DND-41 (cell line): ENCODE results near the gene ZMIZ1.

Experiments
- ATAC-seq: fragments of 200-7000 bp; cut with Tn5 transposase; 3 replicates; pipeline ENCODE4 v1.9.1; 2021; ENCODE audit warnings: low read depth; ENCODE audit not compliant: insufficient read depth
- DNase-seq: peaks from one replicate; pipeline ENCODE4 v3.0.0-alpha.2; 2020
- H2AFZ ChIP-seq: 2 replicates; pipeline ENCODE4 v1.6.0; 2012; ENCODE audit warnings: low read depth, low read length
- H3K27ac ChIP-seq: 2 replicates; pipeline ENCODE4 v1.5.1; 2012; ENCODE audit warnings: low read length, inconsistent platforms
- H3K27me3 ChIP-seq: fragments of 200-600 bp; sonication (generic); 2 replicates; pipeline ENCODE4 v1.6.0; 2012; ENCODE audit warnings: low read length, mild to moderate bottlenecking, inconsistent platforms; ENCODE audit not compliant: insufficient read depth, poor library complexity
- H3K36me3 ChIP-seq: 2 replicates; pipeline ENCODE4 v1.5.1; 2012; ENCODE audit warnings: low read length, inconsistent platforms; ENCODE audit not compliant: insufficient read depth
- H3K4me1 ChIP-seq: 2 replicates; pipeline ENCODE4 v1.5.1; 2012; ENCODE audit warnings: mild to moderate bottlenecking, low read length; ENCODE audit not compliant: insufficient read depth
- H3K4me2 ChIP-seq: 2 replicates; pipeline ENCODE4 v1.6.0; 2012; ENCODE audit warnings: mild to moderate bottlenecking, moderate library complexity, low read length, inconsistent platforms; ENCODE audit not compliant: insufficient read depth
- H3K4me3 ChIP-seq, 2 experiments: fragments of 200-600 bp in 1 of 2; shearing (Covaris generic) in 1 of 2; 2 replicates each; pipeline ENCODE4 v1.5.1; 2012 to 2016; ENCODE audit warnings: inconsistent platforms in 2 of 2, low read length in 2 of 2, mild to moderate bottlenecking in 2 of 2, low read depth in 1 of 2, moderate library complexity in 1 of 2
- H3K79me2 ChIP-seq: 2 replicates; pipeline ENCODE4 v1.6.0; 2012; ENCODE audit warnings: low read length, inconsistent platforms; ENCODE audit not compliant: insufficient read depth
- H3K9ac ChIP-seq: 2 replicates; pipeline ENCODE4 v1.6.0; 2012; ENCODE audit warnings: low read depth, mild to moderate bottlenecking, inconsistent platforms, low read length, moderate library complexity
- H3K9me3 ChIP-seq: 2 replicates; pipeline ENCODE4 v1.5.1; 2012; ENCODE audit warnings: low read length, moderate library complexity, mild to moderate bottlenecking, inconsistent platforms; ENCODE audit not compliant: insufficient read depth, severe bottlenecking
- H4K20me1 ChIP-seq: 2 replicates; pipeline ENCODE4 v1.6.0; 2012; ENCODE audit warnings: low read length; ENCODE audit not compliant: insufficient read depth
- EZH2 ChIP-seq: IDR thresholded peaks from 3 replicates; pipeline ENCODE4 v1.6.1; 2012; ENCODE audit warnings: borderline replicate concordance, low read depth, mild to moderate bottlenecking, moderate library complexity, low read length, inconsistent platforms; ENCODE audit not compliant: severe bottlenecking
- TF ChIP-seq, protein P1 (sequence below): IDR thresholded peaks from 2 replicates; pipeline ENCODE4 v1.5.1; 2012; ENCODE audit warnings: borderline replicate concordance, low read length, moderate library complexity, mild to moderate bottlenecking; ENCODE audit not compliant: poor library complexity, severe bottlenecking; ENCODE audit errors: extremely low read depth

ZMIZ1 gene

GRCh38 chr10:79070606-79071395 is 2.0 kb downstream of the ZMIZ1 start:
- Histone ChIP-seq H3K27ac (peak overlapping the region; percentile 64), H3K36me3 (no peaks in the 10 kb centered on the region), H3K4me2 (peak overlapping the region; percentile 81), H4K20me1 (peaks cover 52% of the 10 kb centered on the region), H3K4me1 (peaks cover 41% of the 10 kb centered on the region), H3K9ac (peak overlapping the region; percentile 61), H3K9me3 (no peaks in the 10 kb centered on the region), H3K27me3 (no peaks in the 10 kb centered on the region), H2AFZ (no peak overlapping the region; the same call in 1 of the 2 replicates), H3K79me2 (peaks cover 64% of the 10 kb centered on the region), H3K4me3 (peak overlapping the region; percentile 35 to 74; a peak in 3 of 4 replicates)
- peak; percentile 20 for ATAC-seq
- DNase-seq: peak; percentile 56
- TF ChIP-seq, protein P1, sequence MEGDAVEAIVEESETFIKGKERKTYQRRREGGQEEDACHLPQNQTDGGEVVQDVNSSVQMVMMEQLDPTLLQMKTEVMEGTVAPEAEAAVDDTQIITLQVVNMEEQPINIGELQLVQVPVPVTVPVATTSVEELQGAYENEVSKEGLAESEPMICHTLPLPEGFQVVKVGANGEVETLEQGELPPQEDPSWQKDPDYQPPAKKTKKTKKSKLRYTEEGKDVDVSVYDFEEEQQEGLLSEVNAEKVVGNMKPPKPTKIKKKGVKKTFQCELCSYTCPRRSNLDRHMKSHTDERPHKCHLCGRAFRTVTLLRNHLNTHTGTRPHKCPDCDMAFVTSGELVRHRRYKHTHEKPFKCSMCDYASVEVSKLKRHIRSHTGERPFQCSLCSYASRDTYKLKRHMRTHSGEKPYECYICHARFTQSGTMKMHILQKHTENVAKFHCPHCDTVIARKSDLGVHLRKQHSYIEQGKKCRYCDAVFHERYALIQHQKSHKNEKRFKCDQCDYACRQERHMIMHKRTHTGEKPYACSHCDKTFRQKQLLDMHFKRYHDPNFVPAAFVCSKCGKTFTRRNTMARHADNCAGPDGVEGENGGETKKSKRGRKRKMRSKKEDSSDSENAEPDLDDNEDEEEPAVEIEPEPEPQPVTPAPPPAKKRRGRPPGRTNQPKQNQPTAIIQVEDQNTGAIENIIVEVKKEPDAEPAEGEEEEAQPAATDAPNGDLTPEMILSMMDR: no peak
- no peak for TF ChIP-seq EZH2

- peaks cover 71% of the 10 kb centered on the region for H3K79me2 ChIP-seq
- H3K27me3 ChIP-seq: no peaks in the 10 kb centered on the region
- peak overlapping the region; percentile 43; the same call in 1 of the 2 replicates for H3K27ac ChIP-seq
- no peak for ATAC-seq
- no peak for TF ChIP-seq EZH2
- TF ChIP-seq, protein P1: no peak
- H3K4me2 ChIP-seq: peak overlapping the region; percentile 81
- H3K9ac ChIP-seq: peak overlapping the region; percentile 61; the same call in 1 of the 2 replicates
- H2AFZ ChIP-seq: no peak overlapping the region
- H3K9me3 ChIP-seq: no peaks in the 10 kb centered on the region
- peaks cover 39% of the 10 kb centered on the region for H3K4me1 ChIP-seq
- H3K36me3 ChIP-seq: no peaks in the 10 kb centered on the region
- DNase-seq: no peak
- H4K20me1 ChIP-seq: peaks cover 59% of the 10 kb centered on the region
- peak overlapping the region in 1 of 2 experiments; percentile 74; a peak in 2 of 4 replicates for H3K4me3 ChIP-seq
These were observed 2.7 kb downstream of the ZMIZ1 start for GRCh38 chr10:79071396-79071923.

GRCh38 chr10:79072041-79072441 is 3.3 kb downstream of the ZMIZ1 start:
- H3K4me2 ChIP-seq: no peak overlapping the region
- no peak for DNase-seq
- no peak overlapping the region for H2AFZ ChIP-seq
- H3K9ac ChIP-seq: no peak overlapping the region
- peaks cover 77% of the 10 kb centered on the region for H3K79me2 ChIP-seq
- no peaks in the 10 kb centered on the region for H3K36me3 ChIP-seq
- no peak overlapping the region for H3K4me3 ChIP-seq
- no peaks in the 10 kb centered on the region for H3K9me3 ChIP-seq
- peaks cover 34% of the 10 kb centered on the region for H3K4me1 ChIP-seq
- H4K20me1 ChIP-seq: peaks cover 65% of the 10 kb centered on the region
- H3K27me3 ChIP-seq: no peaks in the 10 kb centered on the region
- TF ChIP-seq, protein P1: no peak
- no peak for TF ChIP-seq EZH2
- H3K27ac ChIP-seq: no peak overlapping the region
- ATAC-seq: no peak
